HG02981 (cell line): ENCODE data around the gene OR1L4.

Experiments
- ATAC-seq: cut with Tn5 transposase; IDR thresholded peaks from one replicate; pipeline ENCODE4 v1.9.1; 2021; ENCODE audit warnings: mild to moderate bottlenecking, moderate library complexity; ENCODE audit not compliant: unreplicated experiment

Gene OR1L4

GRCh38 chr9:122723690-122724089, at the start of gene OR1L4:
TSS of gene OR1L4 (plus strand) at chr9:122723990. CDS start at chr9:122723990, 0 bp downstream.
- ATAC-seq: no peak

GRCh38 chr9:122684851-122685250, 38.9 kb upstream of the OR1L4 start:
- ATAC-seq: no peak

- no peak for ATAC-seq
Observed at GRCh38 chr9:122695696-122696095, 28.1 kb upstream of the OR1L4 start.

- no peak for ATAC-seq
Observed at GRCh38 chr9:122718038-122718437, 5.8 kb upstream of the OR1L4 start.

GRCh38 chr9:122719218-122719617, 4.6 kb upstream of the OR1L4 start:
- no peak for ATAC-seq

- ATAC-seq: no peak
Observed at GRCh38 chr9:122742003-122742402, 18.2 kb downstream of the OR1L4 start, which contains the start of gene OR1L6. TSS of gene OR1L6 (plus strand) at chr9:122742303. CDS start at chr9:122749848, 7,545 bp downstream.

- no peak for ATAC-seq
Observed at GRCh38 chr9:122754825-122755224, 31.0 kb downstream of the OR1L4 start.

GRCh38 chr9:122767817-122768216, 44.0 kb downstream of the OR1L4 start:
- ATAC-seq: no peak
